NCI-H1417 (cell line): Measurements from ENCODE around the gene GNG8.

ENCODE experiments used
- DNase-seq, 3 experiments: peaks; one replicate each; lab custom pipeline; 2025; lab: John Stamatoyannopoulos, UW

Gene GNG8

GRCh38 chr19:46635920-46636761 lies at the start of gene GNG8:
TSS of gene GNG8 (minus strand) at chr19:46636202. CDS start at chr19:46634682, 1,520 bp downstream.
- DNase-seq = peak in 2 of 3 experiments; percentile 16 to 29

DNA sequence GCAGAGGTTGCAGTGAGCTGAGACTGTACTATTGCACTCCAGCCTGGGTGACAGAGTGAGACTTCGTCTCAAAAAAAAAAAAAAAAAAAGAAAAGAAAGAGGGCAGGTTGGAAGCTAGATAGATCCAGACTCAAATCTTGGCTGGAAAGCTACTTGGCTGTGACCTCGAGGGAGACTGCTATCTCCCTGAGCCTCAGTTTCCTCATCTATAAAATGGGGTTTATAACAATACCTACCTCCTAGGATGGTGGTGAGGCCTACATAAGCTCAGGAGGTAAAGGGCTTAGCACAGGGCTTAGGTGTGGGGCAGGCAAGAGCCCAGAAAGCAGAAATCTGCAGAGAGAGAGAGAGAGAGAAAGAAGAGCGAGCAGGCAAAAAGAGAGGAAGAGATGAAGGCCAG lies 49.2 kb upstream of the GNG8 start:
- no peak for DNase-seq

DNA sequence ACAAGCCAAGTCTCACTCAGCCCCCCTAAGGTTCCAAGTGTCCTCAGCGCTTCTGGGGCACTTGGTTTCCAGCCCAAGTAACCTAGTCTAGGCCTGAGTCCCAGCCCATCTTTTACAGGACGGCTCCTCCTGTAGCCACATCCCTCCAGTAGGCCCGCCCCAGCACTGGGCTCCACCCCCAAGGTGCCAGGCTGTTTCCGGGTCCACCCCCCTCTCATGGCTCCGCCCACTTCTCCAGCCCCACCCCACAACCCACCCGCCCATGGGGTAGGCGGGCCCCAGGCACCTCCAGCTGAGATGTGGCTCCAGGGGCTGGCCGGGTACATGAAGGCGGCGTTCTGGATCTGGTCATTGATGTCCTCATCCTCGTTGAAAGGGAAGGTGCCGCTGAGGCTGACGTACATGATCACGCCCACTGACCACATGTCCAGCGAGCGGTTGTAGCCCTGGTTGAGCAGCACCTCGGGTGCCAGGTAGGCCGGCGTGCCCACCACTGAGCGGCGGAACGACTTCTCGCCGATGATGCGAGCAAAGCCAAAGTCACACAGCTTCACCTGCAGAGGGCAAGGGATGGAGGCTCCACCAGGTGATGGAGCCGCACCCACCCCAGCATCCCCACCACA lies 42.2 kb upstream of the GNG8 start:
- no peak for DNase-seq

DNA sequence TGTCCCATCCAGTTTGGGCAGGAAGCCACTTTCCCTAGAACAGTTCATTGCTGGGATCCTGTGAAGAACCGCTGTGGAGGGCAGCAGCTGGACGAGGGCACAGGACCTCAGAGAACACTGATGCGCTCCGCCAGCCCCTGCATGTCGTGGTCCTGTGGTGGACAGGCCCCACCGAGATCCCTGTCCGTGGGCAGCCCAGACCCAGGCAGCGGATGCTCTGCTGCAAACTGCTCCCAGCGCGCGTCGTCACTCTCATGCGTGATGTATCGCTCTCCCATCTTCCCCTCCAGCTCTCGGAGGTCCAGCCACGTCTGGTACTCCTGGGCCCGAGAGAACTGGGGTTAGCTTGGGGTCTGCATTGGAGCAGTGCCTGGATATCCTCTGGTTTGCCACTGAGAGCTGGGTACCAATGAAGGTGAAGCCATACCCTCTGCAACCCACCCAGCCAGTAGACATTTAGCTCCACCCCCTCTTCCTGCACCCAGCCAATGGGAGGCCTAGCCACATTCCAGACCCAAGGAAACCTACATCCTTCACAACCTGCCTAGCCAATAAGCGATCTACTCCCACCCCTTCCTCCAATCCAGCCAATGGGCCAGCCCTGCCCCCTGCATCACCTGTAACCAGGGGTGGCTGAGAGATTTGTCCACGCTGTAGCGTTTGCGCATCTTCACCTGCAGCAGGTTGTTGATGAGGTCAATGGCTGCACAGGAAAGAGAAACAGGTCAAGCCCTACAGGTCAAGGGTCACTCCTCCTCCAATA lies 38.6 kb upstream of the GNG8 start:
- DNase-seq = peak in 1 of 3 experiments; percentile 13

GRCh38 chr19:46670813-46671212 lies 34.8 kb upstream of the GNG8 start:
- DNase-seq = no peak

DNA sequence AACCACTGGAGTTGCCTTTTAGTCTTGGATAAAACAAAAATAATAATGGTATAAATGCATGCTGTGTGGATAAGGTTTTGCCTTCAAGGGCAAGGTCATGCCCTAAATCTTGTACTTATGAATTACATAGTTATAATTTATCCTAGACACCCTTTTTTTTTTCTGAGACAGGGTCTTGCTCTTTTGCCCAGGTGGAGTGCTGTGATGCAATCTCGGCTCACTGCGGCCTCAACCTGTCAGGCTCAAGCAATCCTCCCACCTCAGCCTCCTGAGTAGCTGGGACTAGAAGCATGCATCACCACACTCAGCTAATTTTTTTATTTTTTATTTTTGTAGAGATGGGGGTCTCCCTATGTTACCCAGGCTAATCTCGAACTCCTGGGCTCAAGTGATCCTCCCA lies 32.7 kb upstream of the GNG8 start:
- DNase-seq = no peak

DNA sequence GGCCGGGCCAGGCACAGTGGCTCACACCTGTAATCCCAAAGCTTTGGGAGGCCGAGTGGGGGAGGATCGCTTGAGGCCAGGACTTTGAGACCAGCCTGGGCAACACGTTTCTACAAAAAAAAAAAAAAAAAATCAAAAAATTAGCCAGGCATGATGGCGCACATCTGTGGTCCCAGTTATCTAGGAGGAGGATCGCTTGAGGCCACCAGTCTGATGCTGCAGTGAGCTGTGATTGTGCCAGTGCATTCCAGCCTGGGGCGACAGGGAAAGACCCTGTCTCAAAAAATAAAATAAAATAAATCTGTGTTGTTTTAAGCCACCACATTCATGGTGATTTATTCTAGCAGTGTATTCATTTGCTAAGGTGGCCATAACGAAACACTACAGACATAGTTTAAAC lies 29.1 kb upstream of the GNG8 start:
- DNase-seq = no peak

DNA sequence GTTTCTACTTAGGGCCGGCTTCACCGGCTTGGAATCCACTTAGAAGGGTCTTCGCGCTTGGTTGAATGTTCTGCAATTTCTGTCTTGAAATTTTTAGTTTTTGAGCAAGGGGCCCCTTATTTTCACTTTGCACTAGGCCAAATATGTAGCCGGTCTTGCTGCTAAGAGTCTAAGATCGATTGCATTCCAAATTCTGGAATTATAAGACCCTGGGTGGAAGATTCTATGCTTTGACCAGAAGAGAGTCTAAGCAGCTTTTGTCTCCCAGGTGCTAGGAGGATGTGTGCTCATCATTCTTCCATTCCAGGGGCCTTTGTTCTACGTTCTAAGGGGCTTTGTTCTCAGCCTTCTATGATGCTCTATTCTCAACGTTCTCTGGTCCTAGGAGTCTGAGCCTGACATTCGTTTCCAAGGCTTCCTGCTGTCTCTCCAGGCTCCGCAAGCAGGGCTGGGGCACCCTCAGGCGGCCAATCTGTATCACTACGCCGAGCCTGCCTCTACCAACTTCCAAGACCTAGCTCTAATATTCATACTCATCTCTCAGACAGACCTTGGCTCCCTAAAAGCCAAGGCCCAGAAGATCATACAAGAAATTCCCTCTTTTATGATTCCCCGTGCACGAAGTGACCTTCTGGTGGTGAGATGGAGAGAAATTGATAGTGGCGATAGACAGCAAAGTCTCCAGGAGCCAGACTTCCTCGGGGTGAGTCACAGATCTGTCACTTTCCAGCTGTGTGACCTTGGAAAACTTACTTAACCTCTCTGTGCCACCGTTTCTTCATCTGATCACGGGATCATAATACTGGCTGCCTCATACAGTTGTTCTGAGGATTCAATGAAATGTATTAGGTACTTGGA lies 26.0 kb upstream of the GNG8 start:
- DNase-seq = peak; percentile 76 to 90 (median 87)

- peak; percentile 99 to 100 (median 100) for DNase-seq
These were observed 25.2 kb upstream of the GNG8 start, which contains the start of gene DACT3 for GRCh38 chr19:46661020-46661731. TSS of gene DACT3 (minus strand) at chr19:46661182. CDS start at chr19:46661064, 118 bp downstream.

- no peak for DNase-seq
These were observed 24.6 kb upstream of the GNG8 start for GRCh38 chr19:46660551-46661019.

- DNase-seq = peak in 2 of 3 experiments; percentile 21 to 35
These were observed 24.1 kb upstream of the GNG8 start for GRCh38 chr19:46660008-46660517.

GRCh38 chr19:46659151-46660007 lies 23.4 kb upstream of the GNG8 start:
- DNase-seq = peak in 2 of 3 experiments; percentile 9 to 35

DNA sequence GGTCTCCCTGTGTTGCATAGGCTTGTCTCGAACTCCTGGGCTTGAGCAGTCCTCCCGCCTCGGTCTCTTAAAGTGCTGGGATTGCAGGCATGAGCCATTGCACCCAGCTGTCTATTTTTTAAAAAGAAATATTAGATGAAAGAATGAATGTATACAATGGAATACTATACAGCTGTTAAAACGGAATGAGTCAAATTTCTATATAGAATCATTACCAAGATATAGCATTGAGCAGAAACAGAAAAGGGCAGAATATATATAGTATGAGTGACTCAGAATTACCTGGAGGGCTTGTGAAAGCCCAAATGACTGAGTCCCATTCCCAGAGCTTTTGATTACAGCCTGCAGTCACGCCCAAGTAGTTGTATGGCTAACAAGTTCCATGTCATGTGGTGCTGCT lies 20.5 kb upstream of the GNG8 start:
- DNase-seq = no peak

DNA sequence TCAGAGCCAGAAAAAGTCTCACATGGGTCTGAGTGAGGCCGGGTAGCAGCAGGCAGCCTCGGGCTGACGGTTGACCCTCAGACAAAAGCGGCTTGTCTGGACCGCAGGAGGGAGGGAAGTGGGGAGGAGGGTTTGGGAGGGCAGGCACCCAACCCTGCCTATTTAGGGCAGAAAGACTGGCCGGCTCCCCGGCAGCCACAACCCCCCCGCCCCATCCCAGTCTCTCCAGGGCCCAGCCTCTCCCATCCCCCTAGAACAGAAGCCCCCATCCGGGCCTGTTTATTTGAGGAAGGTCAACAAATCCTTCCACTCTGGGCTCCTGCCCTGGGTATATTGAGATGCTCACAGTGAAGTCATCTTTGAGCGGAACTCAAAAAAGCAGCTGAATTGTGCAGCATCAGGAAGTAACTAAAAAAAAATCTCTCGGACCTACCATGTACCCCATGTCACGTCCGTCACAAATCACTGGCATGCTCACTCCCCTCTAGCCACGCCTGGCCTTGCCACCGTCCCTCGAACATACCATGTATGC lies 18.7 kb upstream of the GNG8 start:
- no peak for DNase-seq

DNA sequence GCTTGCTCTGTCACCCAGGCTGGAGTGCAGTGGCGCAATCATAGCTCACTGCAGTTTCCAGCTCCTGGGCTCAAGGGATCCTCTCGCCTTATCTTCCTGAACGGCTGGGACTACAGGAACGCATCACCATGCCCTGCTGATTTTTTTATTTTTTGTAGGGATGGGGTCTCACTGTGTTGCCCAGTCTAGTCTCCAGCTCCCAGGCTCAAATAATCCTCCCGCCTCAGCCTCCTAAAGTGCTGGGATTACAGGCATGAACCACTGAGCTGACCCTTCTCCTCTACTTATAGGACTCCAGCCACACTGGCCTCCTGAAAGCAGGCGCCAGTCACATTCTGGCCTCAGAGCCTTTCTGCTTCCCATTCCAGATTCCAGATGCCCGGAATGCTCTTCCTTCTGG lies 14.4 kb upstream of the GNG8 start:
- no peak for DNase-seq

DNA sequence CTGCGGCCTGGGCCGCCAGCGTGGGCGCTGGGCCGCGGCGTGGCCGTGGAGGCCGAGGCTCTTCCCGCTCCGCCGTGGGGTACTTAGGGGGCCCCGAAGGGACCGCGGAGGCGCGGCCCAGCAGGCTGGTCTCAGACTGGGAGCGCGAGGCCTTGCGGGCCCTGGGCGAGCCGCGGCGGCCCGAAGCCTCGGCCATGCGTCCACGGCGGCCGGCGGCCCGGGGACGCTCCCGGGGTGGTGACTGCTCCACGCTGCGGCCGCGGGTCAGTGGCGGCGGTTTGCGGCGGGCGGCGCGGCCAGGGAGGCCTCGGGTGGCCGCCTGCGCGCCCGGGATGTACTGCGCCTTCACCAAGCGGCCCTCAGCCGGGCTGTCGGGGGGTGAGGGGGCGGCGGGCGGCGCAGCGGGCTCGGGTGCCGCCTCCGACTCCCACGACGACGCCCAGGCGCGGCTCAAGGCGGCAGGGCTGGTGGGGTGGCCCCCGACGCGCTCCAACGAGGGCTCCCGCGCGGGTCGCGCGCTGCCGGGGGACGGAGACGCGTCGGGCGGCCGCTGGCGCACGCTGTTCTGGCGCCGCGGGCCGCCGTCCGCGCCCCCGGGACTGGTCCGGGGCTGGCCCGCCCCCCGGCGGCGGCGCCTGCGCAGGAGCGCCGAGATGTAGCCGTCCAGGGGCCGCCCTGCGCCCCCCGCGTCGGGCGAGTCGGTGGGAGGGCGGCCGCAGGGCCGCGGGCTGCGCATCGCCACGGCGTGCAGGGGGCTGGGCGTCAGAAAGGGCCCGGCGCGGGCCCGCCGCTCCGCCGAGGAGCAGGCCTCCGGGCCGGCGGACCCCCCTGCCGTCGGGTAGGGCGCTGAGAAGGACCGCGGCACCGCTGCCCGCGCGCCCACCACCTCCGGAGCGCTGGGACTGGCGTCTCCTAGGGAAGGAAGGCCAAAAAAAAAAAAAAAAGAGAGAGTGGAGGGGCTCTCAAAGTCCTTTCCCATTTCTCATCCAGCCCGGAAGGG lies 13.3 kb upstream of the GNG8 start:
- DNase-seq = no peak

DNA sequence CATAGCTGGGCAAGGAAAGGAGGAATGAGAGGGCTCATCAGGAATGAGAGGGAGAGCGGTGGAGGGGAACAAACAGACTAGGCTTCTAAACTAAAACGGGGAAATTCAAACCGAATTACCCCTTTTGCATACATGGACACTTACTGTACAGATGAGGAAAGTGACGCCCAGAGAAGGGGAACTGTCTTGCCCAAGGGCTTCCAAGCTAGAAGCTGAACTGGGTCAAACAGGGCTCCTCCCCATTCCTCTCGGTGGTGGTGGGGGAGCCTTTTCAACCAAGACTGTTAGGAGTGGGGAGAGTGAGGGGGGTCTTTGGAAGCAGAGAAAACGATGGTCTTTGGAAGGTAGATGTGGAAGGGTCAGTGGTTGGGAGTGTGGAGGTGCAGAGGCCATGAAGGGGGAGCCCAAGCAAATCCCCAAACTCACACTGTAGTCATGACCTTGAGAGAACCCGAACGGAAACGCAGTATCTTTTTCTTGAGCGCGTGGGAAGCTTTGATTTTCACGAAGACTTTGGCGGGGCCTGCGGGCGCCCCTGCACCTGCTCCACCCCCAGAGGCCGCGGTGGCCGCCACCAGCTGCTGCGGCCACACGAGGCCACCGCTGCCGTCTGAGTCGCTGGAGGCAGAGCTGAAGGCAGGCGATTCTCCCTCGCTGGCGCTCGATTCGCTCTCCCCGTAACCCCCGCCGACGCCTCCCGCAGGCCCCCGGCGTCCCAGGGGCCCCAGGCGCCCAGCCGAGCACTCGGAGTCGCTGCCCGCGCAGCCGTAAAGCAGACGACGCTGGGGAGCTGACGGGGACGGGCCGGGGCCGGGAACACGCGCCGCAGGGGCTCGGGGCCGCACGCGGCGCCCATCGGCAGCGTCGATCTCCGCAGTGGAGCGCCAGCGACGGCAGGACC lies 12.3 kb upstream of the GNG8 start:
- no peak for DNase-seq
